ENCODE data around the gene STPG1. TPM values are rescaled to one million over a fixed set of nuclear protein-coding genes. Genes with fewer than 3 reads are reported as not detected.

The STPG1 gene
- total RNA-seq, 1 experiment from 2014 or later: 17.8 TPM

DNA sequence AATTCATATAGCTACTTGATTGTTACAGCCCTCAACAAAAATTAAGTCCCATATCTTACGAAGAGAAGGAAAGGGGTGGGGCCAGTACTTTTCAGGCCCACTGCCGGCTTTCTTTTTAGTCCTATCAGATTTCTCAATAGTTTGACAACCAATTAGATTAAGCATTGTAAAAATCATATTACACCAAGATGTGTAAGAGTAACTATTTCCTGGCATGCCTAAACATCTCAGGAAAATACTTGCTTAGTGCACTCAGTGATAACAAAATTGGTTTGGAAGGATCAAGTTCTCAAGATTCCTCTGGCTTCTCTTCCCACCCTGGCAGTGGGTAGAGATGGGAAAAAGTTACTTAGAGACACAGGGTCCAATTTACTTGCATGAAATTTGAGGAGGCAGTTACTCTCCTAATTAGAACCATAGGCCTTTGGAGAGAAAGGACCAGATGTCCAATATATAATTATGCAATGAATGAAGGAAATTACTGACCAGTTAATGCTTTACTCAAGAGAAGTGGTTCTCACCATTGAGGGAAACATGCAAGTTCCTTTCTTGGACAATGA is 30.1 kb downstream of the STPG1 start:
- in situ Hi-C loops (cut with HindIII; ENCODE audit: low sequenced_read_pairs): loop anchor here (25.0 kb wide), 1 partner anchor 196 kb away; the partner anchor contains the start of gene IFNLR1
- DNase-seq (ENCODE audit: low spot score): no peak

DNA sequence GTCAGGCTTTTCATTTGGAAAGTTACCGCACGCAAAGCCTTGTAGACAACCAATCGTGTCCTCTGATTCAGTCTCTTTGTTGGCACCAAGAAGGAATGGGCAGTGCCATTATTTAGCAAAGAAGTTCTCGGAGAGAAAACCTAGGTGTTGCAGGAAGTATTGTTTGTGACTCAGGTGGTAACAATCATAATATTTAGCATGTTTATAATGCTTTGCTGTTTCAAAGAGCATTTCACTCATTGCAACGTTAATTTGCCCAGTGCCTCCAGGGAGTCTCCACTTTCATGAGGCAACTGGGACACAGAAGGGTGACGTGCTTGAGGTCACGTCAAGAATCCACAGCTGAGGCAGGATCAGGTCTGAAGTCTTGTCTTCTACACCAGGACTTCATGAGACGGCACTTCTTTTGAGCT is 31.4 kb downstream of the STPG1 start:
- in situ Hi-C loops (cut with HindIII; ENCODE audit: low sequenced_read_pairs): loop anchor here (25.0 kb wide), 1 partner anchor 195 kb away; the partner anchor contains the start of gene IFNLR1

DNA sequence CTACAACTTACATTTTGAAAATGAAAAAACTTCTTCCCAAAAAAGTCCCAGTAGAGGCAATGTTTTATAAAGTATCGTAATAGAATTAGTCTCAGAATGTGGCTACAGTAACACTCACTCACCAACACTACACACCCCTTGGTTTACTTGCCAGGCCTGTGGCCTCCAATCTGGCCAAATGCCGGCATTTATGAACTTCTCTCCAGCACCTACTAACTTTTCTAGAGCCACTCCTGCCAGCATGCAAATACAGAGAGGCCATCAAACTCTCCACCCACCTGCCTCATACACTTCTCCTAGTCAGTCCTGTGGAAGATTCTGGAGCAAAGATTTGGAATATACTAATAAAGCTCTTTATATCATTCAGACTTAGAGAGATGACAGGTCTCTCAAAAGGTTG is 32.3 kb downstream of the STPG1 start:
- no peak for DNase-seq (ENCODE audit: low spot score)
- in situ Hi-C loops (cut with HindIII; ENCODE audit: low sequenced_read_pairs): loop anchor here (25.0 kb wide), 1 partner anchor 194 kb away; the partner anchor contains the start of gene IFNLR1

More for the DNA sequence above, 31.4 kb downstream of the STPG1 start:
- no peak for DNase-seq (ENCODE audit: low spot score)

DNA sequence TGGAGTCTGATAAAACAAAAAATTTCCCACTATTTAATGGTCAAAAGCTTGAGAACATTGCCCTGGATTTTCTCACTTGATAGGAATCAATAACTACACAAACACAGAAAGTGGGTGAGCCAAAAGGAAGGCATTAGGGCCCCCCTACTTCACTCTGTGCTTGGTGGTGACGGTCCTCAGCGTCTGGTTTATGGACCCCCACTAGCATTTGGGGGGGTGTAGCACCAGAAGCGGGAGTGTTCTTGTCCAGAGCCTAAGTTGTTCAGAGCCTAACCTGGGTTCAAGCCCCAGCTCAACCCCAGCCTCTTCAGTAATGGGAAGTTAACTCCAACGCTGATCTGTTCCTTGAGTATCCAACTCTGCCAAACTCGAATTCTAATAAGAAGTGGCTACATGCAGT is 33.1 kb downstream of the STPG1 start:
- DNase-seq (ENCODE audit: low spot score): no peak

DNA sequence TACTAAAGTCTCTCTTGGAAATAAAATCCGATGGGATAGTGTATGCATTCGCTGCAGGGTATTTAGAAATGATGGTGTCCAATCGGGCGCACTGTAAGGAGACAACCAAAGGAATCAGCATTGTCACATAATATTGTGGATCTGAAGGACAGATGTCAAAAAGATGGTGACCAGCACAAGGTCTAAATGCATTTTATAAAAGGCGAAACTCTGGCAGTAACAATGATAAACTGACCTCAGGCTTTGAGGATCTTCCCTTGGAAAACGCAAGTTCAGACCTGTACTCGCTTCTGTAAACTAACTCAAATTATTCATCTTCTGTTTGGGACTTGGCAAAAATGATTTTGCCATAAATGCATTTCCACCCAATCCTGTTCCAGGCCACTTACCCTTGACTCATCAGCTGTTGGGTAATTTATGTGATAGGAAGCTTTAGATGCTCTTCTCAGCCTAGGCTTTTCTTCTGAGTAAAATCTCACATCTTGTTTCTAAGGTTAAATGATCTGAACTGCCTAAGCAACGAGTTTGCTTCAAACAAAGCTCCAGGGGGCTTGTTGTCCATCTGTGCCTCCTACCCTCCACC is 33.8 kb downstream of the STPG1 start:
- in situ Hi-C loops (cut with HindIII; ENCODE audit: low sequenced_read_pairs): loop anchor here (25.0 kb wide), 1 partner anchor 193 kb away; the partner anchor contains the start of gene IFNLR1
- DNase-seq (ENCODE audit: low spot score): no peak

More for the DNA sequence above, 33.1 kb downstream of the STPG1 start:
- in situ Hi-C loops (cut with HindIII; ENCODE audit: low sequenced_read_pairs): loop anchor here (25.0 kb wide), 1 partner anchor 193 kb away; the partner anchor contains the start of gene IFNLR1

DNA sequence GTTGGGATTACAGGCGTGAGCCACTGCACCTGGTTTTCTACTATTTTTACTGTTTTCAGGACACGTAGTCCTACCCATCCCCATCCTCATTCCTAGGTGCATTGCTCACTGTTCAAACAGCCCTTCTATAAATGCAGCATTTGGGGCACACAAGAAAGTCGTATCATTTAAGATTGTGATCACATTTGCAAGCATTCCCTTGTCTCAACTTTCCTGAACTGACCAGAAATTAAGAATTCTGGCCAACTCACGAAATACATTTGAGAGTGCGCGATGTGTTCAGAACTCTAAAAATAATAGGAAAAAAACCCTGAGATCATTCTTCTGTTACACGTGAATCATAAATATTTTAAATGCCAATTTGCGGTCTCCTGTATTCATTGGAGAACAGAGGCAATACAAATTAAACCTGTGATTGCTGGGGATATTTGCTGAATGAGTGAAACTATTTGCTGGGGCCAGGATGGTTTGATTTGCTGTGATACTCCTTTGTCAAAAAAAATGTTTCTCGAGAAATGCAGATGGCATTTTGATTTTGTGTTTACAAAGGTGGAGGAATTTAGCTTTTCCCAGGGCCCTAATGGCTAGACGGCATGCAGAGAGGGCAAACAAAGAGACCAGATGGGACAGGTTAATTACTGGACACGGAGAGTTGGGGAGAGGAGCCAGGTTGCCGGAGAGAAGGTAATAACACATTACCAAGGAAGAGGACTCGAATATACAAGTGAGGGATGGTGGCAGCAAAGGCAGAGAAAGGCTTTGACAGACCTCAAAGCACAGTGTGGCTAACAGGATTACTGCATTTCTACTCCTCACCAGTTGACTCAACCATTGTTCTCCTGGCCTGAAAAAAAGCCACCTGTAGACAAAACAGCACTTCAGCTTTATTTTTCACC is 38.4 kb downstream of the STPG1 start:
- peak; percentile 99 for DNase-seq (ENCODE audit: low spot score)
- in situ Hi-C loops (cut with HindIII; ENCODE audit: low sequenced_read_pairs): loop anchor here (25.0 kb wide), 1 partner anchor 188 kb away; the partner anchor contains the start of gene IFNLR1

DNA sequence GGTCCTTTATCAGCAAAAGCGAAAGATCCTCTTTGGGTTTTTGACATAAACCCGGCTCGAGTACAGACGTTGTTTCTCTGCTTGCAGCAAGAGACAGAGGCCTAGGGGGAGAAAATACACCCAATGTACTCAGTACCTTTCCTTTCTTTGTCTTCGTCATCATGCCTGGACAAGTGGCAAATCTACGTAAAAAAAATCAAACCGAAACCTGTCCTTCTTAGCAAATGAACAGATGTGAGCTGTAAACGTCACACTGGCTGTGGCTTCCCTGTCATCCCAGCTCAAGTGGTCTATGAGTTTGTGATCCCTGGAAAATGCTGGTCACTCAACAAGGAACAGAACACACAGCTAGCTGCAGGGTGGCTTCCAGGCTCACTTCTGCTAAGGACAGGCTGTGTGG is 39.9 kb downstream of the STPG1 start:
- DNase-seq (ENCODE audit: low spot score): no peak
- in situ Hi-C loops (cut with HindIII; ENCODE audit: low sequenced_read_pairs): no loop called here

DNA sequence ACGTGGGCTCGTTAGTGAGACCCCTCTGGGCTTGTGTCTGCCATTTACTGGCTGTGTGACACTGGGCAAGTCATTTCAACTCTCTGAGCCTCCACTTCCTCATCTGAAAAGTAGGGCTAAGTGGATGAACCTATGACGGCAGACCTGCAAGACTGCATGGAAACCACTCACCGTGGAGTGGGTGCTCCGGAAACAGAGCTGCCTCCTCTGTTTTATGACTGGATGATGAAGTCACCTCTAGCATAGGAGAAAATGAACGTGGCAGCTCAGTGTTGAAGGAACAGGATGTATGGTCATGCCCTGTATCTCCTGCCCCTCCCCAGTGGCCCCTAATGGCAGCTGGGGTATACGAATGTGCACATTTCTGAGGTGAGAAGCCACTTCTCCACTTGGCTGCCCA is 40.5 kb downstream of the STPG1 start:
- in situ Hi-C loops (cut with HindIII; ENCODE audit: low sequenced_read_pairs): no loop called here
- no peak for DNase-seq (ENCODE audit: low spot score)

DNA sequence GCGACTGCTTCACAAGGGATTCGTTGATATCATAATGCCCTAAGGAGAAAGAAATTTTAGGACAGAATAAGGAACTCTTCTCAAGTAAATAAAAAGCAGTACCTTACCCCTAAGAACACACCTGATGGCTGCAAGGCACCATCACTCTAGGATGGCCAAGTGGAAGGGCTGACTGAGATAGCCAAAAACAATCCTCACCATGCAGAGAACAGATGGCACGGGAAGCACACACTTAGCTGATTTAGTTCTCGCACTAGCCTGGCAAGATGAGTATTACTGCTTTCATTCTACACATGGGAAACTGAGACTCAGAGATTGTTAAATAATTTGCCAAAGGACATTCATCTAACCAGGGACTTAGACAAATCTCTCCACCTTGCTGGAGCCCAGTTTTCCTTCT is 43.8 kb downstream of the STPG1 start:
- in situ Hi-C loops (cut with HindIII; ENCODE audit: low sequenced_read_pairs): no loop called here
- DNase-seq (ENCODE audit: low spot score): peak; percentile 96

DNA sequence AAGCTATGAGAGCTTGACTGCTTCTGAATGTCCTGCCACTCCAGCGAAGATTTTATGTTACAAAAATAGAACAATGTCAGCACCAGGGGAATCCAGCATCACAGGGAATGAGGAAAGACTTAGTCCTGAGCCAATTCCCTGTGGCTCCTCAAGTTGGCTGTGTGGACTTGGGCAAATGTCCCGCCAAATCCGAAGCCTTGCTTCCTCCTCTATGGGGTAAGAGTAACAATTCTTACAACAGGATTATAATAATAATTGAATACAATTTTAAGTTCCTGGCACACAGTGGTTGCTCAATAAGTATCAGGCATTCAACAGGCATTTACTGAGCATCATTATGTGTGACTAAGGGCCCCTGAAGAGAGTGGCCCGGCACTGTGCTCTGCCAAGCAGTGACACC is 44.4 kb downstream of the STPG1 start:
- DNase-seq (ENCODE audit: low spot score): peak; percentile 73
- in situ Hi-C loops (cut with HindIII; ENCODE audit: low sequenced_read_pairs): no loop called here

DNA sequence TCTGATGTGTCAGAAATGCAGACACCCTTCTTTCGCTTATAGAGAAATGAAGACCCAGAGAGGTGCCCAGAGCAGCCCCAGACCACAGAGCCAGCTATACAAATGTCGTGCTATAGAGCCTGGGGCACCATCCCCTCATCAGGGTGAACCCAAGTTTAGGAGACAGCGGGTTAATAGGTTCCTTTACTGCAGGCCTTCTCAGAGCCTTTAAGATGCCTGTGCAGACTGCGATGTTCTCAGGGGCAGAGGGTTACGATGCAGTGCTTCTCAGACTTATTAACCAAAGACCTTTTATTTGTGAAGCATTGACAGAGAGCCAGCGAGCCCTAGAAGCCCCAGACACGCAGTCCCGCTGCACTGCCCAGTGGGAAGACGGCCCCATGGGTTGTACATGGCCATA is 46.9 kb downstream of the STPG1 start:
- in situ Hi-C loops (cut with HindIII; ENCODE audit: low sequenced_read_pairs): no loop called here
- DNase-seq (ENCODE audit: low spot score): no peak

DNA sequence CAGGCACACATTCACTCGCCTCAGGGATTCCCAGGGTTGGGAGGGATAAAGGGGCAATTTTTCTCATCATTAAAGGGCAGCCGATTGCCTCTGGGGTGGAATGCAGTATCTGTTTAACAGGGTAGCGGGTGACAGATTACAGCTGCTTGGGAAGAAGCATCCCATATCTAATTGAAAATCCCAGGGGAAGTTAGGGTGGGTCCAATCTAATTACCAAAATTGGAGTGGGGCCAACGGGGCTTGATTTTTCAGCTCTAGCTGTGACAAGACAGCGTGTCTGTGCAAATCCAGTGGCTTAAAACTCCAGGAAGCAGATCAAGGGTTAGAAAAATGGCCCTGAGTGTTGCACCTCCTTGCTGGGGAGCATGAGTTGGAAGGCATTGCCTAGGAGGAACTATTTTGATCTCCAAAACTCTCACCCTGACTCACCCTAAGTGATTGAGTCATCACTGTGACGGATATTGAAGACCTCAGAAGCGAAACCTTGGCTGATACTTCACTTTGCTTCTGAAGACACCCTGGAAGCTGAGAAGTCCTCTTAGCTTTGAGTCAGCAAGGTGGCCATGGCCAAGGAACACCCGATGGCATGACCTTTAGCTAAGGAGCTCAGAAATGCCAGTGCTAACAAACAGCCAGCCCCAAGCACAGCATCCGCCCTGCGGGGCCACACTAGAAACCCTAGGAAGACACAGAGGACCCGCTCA is 48.5 kb downstream of the STPG1 start:
- in situ Hi-C loops (cut with HindIII; ENCODE audit: low sequenced_read_pairs): no loop called here
- no peak for DNase-seq (ENCODE audit: low spot score)

DNA sequence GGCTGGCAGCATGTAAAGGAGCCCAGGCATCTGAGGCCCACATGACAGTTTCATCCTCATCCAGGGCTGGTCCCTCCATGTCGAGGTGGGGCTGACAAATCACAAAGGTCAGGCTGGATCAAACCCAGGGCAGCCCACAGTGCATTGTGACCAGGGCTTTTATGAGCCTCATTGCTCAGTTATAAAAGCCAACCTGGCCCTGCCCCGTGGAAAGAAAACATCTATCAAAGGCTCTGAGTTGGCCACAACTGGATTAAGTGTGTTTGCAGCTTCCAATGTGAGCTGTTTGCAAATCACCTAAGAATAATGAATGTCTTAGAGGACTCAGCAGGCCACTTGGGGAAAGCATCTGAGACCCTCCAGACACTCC is 49.0 kb downstream of the STPG1 start:
- no peak for DNase-seq (ENCODE audit: low spot score)
- in situ Hi-C loops (cut with HindIII; ENCODE audit: low sequenced_read_pairs): no loop called here

DNA sequence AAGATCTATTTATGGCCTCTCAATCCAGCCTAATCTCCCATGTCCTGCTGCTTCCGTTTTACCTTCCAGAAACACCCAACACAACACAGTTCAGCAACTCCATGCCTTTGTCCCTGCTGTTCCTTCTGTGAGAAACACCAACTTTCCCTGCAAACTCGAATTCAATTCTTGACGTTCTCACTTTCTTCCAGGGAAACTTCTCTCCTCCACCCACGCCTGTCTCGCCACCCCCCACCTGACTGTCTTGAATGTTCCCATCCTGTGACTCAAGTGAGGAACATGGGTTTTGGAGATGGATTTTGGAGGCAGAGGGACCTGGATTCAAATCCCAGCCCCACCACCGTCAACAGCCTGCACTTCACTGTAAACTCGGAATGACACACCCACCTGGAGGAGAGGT is 49.6 kb downstream of the STPG1 start:
- in situ Hi-C loops (cut with HindIII; ENCODE audit: low sequenced_read_pairs): no loop called here
- no peak for DNase-seq (ENCODE audit: low spot score)

DNA sequence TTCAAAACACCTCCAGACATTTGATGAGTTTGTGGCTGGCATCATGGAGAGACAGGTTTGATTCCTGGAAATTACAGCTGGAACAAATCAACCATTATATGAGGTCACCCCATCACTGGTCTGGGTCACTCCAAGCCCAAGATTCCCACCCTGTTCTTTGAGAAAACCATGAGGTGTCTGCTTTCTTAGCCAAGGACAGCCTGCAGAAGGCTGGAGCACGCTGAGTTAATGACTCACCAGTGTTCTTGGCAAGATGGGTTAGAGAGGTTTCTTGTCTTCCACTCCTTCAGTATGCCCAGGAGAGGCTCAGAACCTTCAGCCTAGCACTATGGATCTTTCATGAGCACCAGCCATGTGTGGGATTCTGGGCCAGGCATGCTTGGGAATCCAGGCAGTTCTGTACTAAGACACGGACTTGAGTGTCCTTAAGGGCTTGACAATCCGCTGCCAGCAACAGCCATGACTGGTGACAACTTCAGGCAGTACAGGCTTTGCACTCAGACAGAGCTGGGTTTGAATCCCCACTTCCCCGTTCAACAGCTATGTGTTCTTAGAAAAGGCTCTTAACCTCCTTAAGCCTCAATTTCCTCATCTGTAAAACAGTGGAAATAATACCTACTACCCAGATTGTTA is 50.5 kb downstream of the STPG1 start:
- peak; percentile 18 for DNase-seq (ENCODE audit: low spot score)
- in situ Hi-C loops (cut with HindIII; ENCODE audit: low sequenced_read_pairs): no loop called here

DNA sequence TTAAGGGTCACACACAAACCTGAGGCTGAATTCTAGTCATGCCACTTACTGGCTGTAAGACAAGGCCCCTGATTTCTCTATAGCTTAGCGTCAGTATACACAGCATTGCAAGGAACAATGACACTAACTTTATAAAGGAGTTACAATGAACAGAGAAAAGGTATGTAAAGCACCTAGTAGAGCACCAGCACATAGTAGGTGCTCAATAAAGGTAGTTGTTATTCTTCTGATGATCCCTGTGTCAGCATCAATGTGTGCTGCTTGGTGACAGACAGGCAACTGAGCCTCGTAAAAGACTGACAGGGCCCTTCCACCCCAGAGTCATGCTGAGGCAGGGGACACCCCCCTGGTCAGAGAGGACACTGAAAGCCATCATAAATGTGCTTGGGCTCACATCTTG is 51.2 kb downstream of the STPG1 start:
- in situ Hi-C loops (cut with HindIII; ENCODE audit: low sequenced_read_pairs): no loop called here
- DNase-seq (ENCODE audit: low spot score): no peak

DNA sequence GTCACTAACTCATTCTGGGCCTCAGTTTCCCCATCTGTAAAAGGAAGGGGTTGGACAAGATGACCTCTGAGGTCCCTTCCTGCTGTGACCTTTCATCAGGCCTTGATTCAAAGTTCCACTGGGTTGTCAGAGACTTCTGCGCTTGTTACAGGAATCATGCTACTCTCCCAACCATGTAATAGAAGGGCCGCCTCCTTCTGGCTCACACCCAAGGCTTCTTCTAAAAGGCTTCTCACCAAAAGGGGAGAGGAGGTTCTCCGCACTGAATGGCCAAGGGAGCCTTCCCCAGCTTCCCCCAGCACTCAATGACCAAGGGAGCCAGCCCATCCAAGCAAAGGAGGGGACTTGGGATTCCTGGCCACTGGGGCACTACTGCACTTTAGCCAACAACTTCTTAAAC is 51.8 kb downstream of the STPG1 start:
- in situ Hi-C loops (cut with HindIII; ENCODE audit: low sequenced_read_pairs): no loop called here
- DNase-seq (ENCODE audit: low spot score): no peak

DNA sequence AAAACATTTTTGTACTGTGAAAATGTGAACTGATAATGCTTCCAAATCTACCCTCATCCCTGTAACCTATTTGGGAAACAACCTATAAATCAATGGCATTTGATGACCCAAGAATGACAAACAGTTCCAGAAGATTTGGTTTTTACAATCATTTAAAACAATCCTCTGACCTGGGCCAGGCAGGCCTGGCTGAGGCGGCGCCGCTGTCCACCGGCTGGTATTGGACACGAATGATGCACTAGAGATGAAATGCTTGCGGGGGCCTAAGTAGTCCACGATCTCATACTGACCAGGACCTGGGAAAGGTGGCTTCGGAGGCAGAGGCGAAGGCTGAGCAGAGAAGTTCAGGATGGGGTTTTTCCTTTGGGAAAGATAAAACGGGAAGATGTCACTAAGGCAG is 52.9 kb downstream of the STPG1 start:
- in situ Hi-C loops (cut with HindIII; ENCODE audit: low sequenced_read_pairs): no loop called here
- no peak for DNase-seq (ENCODE audit: low spot score)

DNA sequence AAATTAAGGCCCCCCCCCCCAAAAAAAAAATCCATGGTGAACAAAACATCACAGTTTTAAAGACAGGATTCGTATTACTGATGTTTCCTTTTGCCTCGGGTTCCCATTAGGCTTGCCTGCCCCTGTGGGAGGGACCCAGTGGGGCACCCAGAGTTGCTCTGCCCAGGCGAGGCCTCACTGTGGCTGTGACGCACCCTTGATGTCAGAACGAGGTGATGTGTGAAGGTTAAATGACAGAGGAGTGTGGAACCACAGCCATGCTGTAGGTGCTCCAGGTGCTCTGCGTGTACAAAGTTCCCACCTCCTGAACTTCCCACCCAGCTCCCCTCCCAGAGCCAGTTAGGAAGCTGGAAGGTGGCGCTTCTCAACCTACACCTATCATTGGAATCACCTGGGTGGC is 56.5 kb downstream of the STPG1 start:
- DNase-seq (ENCODE audit: low spot score): no peak
- in situ Hi-C loops (cut with HindIII; ENCODE audit: low sequenced_read_pairs): no loop called here

Measured in G401 (cell line).